Upper lobe of right lung (tissue), 1 donor: Measurements from ENCODE around the gene HNRNPA1L2. TPM values are rescaled to one million over a fixed set of nuclear protein-coding genes. Genes with fewer than 3 reads are reported as not detected.
"Not testable (repeated sequence)": the region's sequence is repeated elsewhere in the genome, so short reads cannot be mapped to it uniquely, and the experiment has no call there.

Source experiments
- ATAC-seq: fragments of 200-7000 bp; cut with Tn5 transposase; one replicate; pipeline ENCODE4 v1.9.1; 2020; ENCODE audit warnings: mild to moderate bottlenecking, moderate library complexity
- DNase-seq: peaks from one replicate; pipeline ENCODE4 v3.0.0-alpha.2; 2020
- H3K27ac ChIP-seq: fragments of 200-600 bp; one replicate; pipeline ENCODE4 v1.8.0; 2022
- H3K27me3 ChIP-seq: fragments of 200-600 bp; one replicate; pipeline ENCODE4 v1.8.0; 2022; ENCODE audit warnings: mild to moderate bottlenecking
- H3K36me3 ChIP-seq: fragments of 200-600 bp; one replicate; pipeline ENCODE4 v1.8.0; 2022
- H3K4me1 ChIP-seq: fragments of 200-600 bp; one replicate; pipeline ENCODE4 v1.8.0; 2022
- H3K4me3 ChIP-seq: fragments of 200-600 bp; one replicate; pipeline ENCODE4 v1.8.0; 2022; ENCODE audit warnings: mild to moderate bottlenecking
- H3K9me3 ChIP-seq: fragments of 200-600 bp; one replicate; pipeline ENCODE4 v1.8.0; 2022
- CTCF ChIP-seq: fragments of 200-600 bp; IDR thresholded peaks from one replicate; pipeline ENCODE4 v1.8.0; 2022; ENCODE audit warnings: antibody characterized with exemption
- intact Hi-C: fragments of 100-400 bp; cut with DNase I; formaldehyde crosslinking; loops from one replicate; pipeline ENCODE4 v1.11.0; 2022
- total RNA-seq: library from RNA; stranded (reverse); fragmentation: NEBNext Ultra II Directional; extraction: Animal tissue kit (Norgen Biotek cat#: 25700); gene quantifications from one replicate; pipeline ENCODE4 v1.2.1, GENCODE V29; 2021
- donor health status: DM: no; HTN: yes; CAD: no; lungs with severe emphysema.

Gene HNRNPA1L2
- total RNA-seq, 1 donor from 2014 or later, result 6.5 TPM

- H3K36me3 ChIP-seq, result no peaks in the 10 kb centered on the region
- no peaks in the 10 kb centered on the region for H3K4me1 ChIP-seq
- no peak for ATAC-seq
- TF ChIP-seq CTCF, result no peak
- H3K27ac ChIP-seq, result no peak overlapping the region
- no peaks in the 10 kb centered on the region for H3K27me3 ChIP-seq
- no peaks in the 10 kb centered on the region for H3K9me3 ChIP-seq
- H3K4me3 ChIP-seq, result no peak overlapping the region
- intact Hi-C loops, result no loop called here
- DNase-seq, result no peak
Observed at GRCh38 chr13:52615812-52616211, 26.4 kb upstream of the HNRNPA1L2 start.

- TF ChIP-seq CTCF, result no peak
- Histone ChIP-seq H3K27me3 (no peaks in the 10 kb centered on the region), H3K36me3 (peaks cover 6% of the 10 kb centered on the region), H3K4me3 (peak overlapping the region; percentile 81), H3K27ac (peak overlapping the region; percentile 85), H3K4me1 (no peaks in the 10 kb centered on the region), H3K9me3 (no peaks in the 10 kb centered on the region)
- DNase-seq (peak; percentile 88), ATAC-seq (peak; percentile 100)
- intact Hi-C loops, result no loop called here
Observed at GRCh38 chr13:52617070-52618060, 24.9 kb upstream of the HNRNPA1L2 start.

- H3K4me1 ChIP-seq, ATAC-seq, intact Hi-C loops, H3K27me3 ChIP-seq, H3K4me3 ChIP-seq, H3K27ac ChIP-seq, DNase-seq, H3K9me3 ChIP-seq: not testable (repeated sequence)
- H3K36me3 ChIP-seq, result peaks cover 50% of the 10 kb centered on the region
Observed at GRCh38 chr13:52631083-52631690, 11.0 kb upstream of the HNRNPA1L2 start.

GRCh38 chr13:52638666-52639328, 3.4 kb upstream of the HNRNPA1L2 start:
- no peak for ATAC-seq
- intact Hi-C loops, result no loop called here
- H3K36me3 ChIP-seq, result peaks cover 37% of the 10 kb centered on the region

GRCh38 chr13:52644108-52644507, 1.9 kb downstream of the HNRNPA1L2 start:
- DNase-seq (no peak), ATAC-seq (no peak)
- H3K4me3 ChIP-seq, result no peak overlapping the region
- no peak overlapping the region for H3K27ac ChIP-seq
- H3K4me1 ChIP-seq, result no peaks in the 10 kb centered on the region
- TF ChIP-seq CTCF, result no peak
- H3K27me3 ChIP-seq, result no peaks in the 10 kb centered on the region
- intact Hi-C loops, result no loop called here
- no peaks in the 10 kb centered on the region for H3K9me3 ChIP-seq
- H3K36me3 ChIP-seq, result peaks cover 24% of the 10 kb centered on the region

More at GRCh38 chr13:52638666-52639328, 3.4 kb upstream of the HNRNPA1L2 start:
- TF ChIP-seq CTCF, result no peak
- Histone ChIP-seq H3K27me3 (no peaks in the 10 kb centered on the region), H3K27ac (no peak overlapping the region), H3K4me3 (no peak overlapping the region), H3K9me3 (no peaks in the 10 kb centered on the region), H3K4me1 (no peaks in the 10 kb centered on the region)
- DNase-seq, result no peak

GRCh38 chr13:52646967-52647366, 4.7 kb downstream of the HNRNPA1L2 start:
- intact Hi-C loops, result no loop called here
- DNase-seq (no peak), ATAC-seq (no peak)
- peaks cover 15% of the 10 kb centered on the region for H3K36me3 ChIP-seq
- H3K4me3 ChIP-seq, result no peak overlapping the region
- TF ChIP-seq CTCF, result no peak
- no peaks in the 10 kb centered on the region for H3K27me3 ChIP-seq
- H3K9me3 ChIP-seq, result no peaks in the 10 kb centered on the region
- no peak overlapping the region for H3K27ac ChIP-seq
- H3K4me1 ChIP-seq, result peaks cover 13% of the 10 kb centered on the region
